Parathyroid adenoma (tissue), 2 donors: ENCODE results near the gene MYCBPAP.

ENCODE experiments used
- H2AFZ ChIP-seq: fragments of 300-600 bp; sonication (generic); one replicate; pipeline ENCODE4 v1.7.0; 2017; ENCODE audit warnings: antibody characterized with exemption, mild to moderate bottlenecking
- H3K27ac ChIP-seq: fragments of 300-600 bp; sonication (generic); one replicate; pipeline ENCODE4 v1.7.0; 2017
- H3K27me3 ChIP-seq: fragments of 300-600 bp; sonication (generic); one replicate; pipeline ENCODE4 v1.7.0; 2017; ENCODE audit warnings: low read length; ENCODE audit not compliant: control insufficient read depth, insufficient read depth
- H3K36me3 ChIP-seq: fragments of 300-600 bp; sonication (generic); one replicate; pipeline ENCODE4 v1.7.0; 2017; ENCODE audit warnings: low read length; ENCODE audit not compliant: control insufficient read depth, insufficient read depth
- H3K4me1 ChIP-seq: fragments of 300-600 bp; sonication (generic); one replicate; pipeline ENCODE4 v1.7.0; 2017; ENCODE audit warnings: control low read depth
- H3K4me2 ChIP-seq: fragments of 300-600 bp; sonication (generic); one replicate; pipeline ENCODE4 v1.7.0; 2017; ENCODE audit warnings: low read length
- H3K4me3 ChIP-seq: fragments of 300-600 bp; sonication (generic); one replicate; pipeline ENCODE4 v1.7.0; 2017; ENCODE audit warnings: low read depth, low read length
- H3K79me2 ChIP-seq: fragments of 300-600 bp; sonication (generic); one replicate; pipeline ENCODE4 v1.7.0; 2017; ENCODE audit warnings: control low read depth
- H3K9ac ChIP-seq: fragments of 300-600 bp; sonication (generic); one replicate; pipeline ENCODE4 v1.7.0; 2017; ENCODE audit warnings: mild to moderate bottlenecking
- H3K9me3 ChIP-seq: fragments of 300-600 bp; sonication (generic); one replicate; pipeline ENCODE4 v1.7.0; 2017; ENCODE audit warnings: low read length; ENCODE audit not compliant: control insufficient read depth
- TF ChIP-seq, protein P1 (sequence below): fragments of 300-600 bp; sonication (generic); IDR thresholded peaks from one replicate; pipeline ENCODE4 v1.7.0; 2017; ENCODE audit warnings: antibody characterized with exemption, mild to moderate bottlenecking
- donor health status: primary hyperparathyroidism.

MYCBPAP gene

DNA sequence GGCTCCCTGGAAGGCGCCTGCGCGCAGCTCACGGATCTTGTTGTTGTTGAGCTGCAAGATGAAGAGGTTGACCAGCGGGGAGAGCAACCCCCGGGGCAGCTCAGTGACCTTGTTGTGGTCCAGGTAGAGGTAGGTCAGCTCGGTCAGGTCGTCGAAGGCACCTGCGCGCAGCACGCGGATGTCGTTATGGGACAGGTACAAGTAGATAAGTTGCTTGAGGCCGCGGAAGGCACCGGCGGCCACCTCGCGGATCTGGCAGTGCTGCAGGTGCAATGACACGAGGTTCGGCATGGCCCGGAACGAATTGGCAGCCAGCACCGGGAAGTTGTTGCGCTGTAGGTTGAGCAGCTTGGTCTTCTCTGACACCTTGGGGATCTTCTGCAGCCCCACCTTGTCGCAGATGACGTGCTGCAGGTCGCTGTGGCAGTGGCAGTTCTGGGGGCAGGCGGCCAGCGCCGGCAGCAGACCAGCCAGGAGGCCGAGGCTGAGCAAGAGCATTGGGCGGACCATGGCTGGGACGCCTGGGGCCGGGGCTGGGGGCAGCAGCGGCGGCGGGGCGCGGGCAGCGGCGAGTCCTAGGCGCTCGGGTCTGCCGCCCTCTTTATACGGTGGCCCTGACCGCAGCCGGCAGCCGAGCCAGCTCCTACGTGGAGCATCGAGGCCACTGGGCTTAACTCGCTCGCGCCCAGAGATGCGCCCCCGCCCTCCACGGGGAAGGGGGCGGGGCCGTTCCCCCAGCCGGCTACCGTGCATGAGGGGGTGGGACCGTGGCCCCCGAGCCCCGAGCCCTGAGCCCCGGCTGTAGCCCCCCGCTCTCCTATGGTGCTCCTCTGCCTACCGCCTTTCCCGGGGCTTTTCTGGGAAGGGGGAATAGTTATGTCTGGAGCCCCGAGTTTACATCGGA is 39.7 kb upstream of the MYCBPAP start, which contains the start of gene CHAD:
Gene CHAD, minus strand, starts transcription at position 577 of the 904 bp plus-strand sequence. Its CDS starts 67 bp downstream, at position 510.
- Histone ChIP-seq H3K36me3 (no peaks in the 10 kb centered on the region), H3K4me1 (peaks cover 9% of the 10 kb centered on the region), H3K4me3 (no peak within 1 kb of the TSS), H3K27me3 (no peaks in the 10 kb centered on the region), H3K79me2 (no peaks in the 10 kb centered on the region), H3K27ac (no peak within 1 kb of the TSS), H3K9ac (no peak within 1 kb of the TSS), H3K9me3 (no peaks in the 10 kb centered on the region), H3K4me2 (no peak within 1 kb of the TSS), H2AFZ (no peak within 1 kb of the TSS)
- TF ChIP-seq, protein P1, sequence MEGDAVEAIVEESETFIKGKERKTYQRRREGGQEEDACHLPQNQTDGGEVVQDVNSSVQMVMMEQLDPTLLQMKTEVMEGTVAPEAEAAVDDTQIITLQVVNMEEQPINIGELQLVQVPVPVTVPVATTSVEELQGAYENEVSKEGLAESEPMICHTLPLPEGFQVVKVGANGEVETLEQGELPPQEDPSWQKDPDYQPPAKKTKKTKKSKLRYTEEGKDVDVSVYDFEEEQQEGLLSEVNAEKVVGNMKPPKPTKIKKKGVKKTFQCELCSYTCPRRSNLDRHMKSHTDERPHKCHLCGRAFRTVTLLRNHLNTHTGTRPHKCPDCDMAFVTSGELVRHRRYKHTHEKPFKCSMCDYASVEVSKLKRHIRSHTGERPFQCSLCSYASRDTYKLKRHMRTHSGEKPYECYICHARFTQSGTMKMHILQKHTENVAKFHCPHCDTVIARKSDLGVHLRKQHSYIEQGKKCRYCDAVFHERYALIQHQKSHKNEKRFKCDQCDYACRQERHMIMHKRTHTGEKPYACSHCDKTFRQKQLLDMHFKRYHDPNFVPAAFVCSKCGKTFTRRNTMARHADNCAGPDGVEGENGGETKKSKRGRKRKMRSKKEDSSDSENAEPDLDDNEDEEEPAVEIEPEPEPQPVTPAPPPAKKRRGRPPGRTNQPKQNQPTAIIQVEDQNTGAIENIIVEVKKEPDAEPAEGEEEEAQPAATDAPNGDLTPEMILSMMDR = no peak

DNA sequence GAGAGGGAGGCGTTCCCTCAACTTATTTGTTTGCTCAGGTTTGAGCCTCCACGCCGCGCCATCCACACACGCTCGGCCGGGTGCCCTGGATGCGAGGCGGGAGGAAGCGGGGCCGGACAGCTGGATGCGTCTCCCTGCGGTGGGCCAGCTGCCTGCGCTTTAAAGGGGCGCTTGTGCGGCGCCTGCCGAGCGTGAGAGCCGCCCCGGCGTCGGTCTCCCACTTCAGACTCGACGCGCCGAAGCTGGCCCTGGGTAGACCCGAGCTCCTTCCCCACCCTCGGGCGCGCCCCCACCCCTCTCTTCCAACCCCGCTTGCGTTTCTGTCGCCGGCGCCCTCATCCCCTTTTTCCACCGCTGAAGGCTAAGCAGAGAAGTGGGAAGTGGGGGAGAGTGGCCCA is 39.0 kb upstream of the MYCBPAP start:
- H2AFZ ChIP-seq = no peak overlapping the region
- TF ChIP-seq, protein P1 = no peak
- no peak overlapping the region for H3K27ac ChIP-seq
- no peak overlapping the region for H3K4me2 ChIP-seq
- H3K4me3 ChIP-seq = no peak overlapping the region
- H3K36me3 ChIP-seq = no peaks in the 10 kb centered on the region
- no peak overlapping the region for H3K9ac ChIP-seq
- H3K4me1 ChIP-seq = peaks cover 9% of the 10 kb centered on the region
- no peaks in the 10 kb centered on the region for H3K79me2 ChIP-seq
- H3K27me3 ChIP-seq = no peaks in the 10 kb centered on the region
- no peaks in the 10 kb centered on the region for H3K9me3 ChIP-seq

DNA sequence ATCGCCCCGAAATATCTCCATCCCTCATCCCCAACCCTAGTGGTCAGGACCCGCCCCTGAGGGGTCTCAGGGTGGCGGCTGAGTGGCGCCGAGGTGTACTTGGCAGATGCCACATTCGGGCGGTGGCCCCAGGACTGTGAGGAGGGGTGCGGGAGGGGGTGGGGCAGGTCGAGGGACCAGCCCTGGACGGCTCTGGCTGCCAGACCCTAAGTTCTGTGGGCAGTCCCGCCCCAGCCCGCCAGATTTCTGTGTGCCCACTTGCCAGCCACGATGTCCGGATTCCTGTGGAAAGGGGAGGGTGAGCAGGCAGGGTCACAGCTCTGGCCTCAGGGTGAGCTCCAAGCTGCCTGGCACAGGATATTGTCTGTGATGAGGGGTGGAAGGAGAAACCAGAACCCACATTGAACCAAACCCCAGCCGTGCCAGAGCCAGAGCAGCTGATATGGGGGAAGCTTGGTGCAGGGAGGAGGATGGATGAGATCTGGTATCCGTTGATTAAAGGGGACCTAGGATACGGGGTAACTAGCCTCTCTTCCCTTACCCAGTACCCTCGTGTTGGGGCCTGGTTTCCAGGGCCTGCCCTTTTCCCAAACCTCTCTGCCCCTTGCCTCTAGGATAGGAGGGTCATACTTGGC is 38.5 kb upstream of the MYCBPAP start:
- Histone ChIP-seq H3K27ac (no peak overlapping the region), H3K9me3 (no peaks in the 10 kb centered on the region), H3K36me3 (no peaks in the 10 kb centered on the region), H3K4me2 (no peak overlapping the region), H3K4me1 (peaks cover 9% of the 10 kb centered on the region), H3K79me2 (no peaks in the 10 kb centered on the region), H3K9ac (no peak overlapping the region), H3K27me3 (no peaks in the 10 kb centered on the region), H3K4me3 (no peak overlapping the region), H2AFZ (no peak overlapping the region)
- TF ChIP-seq, protein P1 = no peak

DNA sequence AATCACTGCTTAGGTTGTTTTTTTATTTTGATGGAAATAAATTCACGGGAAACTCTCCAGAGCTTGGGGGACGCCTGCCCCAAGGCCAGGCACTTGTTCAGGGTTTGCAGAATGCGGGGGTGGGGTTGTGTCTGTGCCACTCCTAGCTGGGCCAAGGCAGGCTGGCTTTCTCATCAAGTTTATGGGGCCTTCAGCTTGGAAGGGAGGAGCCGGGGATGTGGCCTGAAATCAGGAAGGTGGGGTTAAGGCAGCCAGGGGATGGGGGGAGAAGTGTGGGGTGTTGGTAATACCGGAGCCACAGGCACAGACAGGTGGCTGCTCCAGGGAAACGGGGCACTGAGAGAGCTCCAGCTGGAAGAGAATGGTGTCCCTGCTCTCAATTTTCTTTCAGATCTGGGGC is 37.8 kb upstream of the MYCBPAP start:
- Histone ChIP-seq H3K4me1 (peaks cover 9% of the 10 kb centered on the region), H2AFZ (no peak overlapping the region), H3K36me3 (no peaks in the 10 kb centered on the region), H3K4me2 (no peak overlapping the region), H3K4me3 (no peak overlapping the region), H3K79me2 (no peaks in the 10 kb centered on the region), H3K27ac (no peak overlapping the region), H3K9ac (no peak overlapping the region), H3K27me3 (no peaks in the 10 kb centered on the region), H3K9me3 (no peaks in the 10 kb centered on the region)
- TF ChIP-seq, protein P1 = no peak
